GM18867 (cell line): ENCODE data around the gene CACNA1G.

Experiments
- ATAC-seq: cut with Tn5 transposase; IDR thresholded peaks from one replicate; pipeline ENCODE4 v1.9.1; 2021; ENCODE audit warnings: mild to moderate bottlenecking, moderate library complexity; ENCODE audit not compliant: unreplicated experiment

The CACNA1G gene

DNA sequence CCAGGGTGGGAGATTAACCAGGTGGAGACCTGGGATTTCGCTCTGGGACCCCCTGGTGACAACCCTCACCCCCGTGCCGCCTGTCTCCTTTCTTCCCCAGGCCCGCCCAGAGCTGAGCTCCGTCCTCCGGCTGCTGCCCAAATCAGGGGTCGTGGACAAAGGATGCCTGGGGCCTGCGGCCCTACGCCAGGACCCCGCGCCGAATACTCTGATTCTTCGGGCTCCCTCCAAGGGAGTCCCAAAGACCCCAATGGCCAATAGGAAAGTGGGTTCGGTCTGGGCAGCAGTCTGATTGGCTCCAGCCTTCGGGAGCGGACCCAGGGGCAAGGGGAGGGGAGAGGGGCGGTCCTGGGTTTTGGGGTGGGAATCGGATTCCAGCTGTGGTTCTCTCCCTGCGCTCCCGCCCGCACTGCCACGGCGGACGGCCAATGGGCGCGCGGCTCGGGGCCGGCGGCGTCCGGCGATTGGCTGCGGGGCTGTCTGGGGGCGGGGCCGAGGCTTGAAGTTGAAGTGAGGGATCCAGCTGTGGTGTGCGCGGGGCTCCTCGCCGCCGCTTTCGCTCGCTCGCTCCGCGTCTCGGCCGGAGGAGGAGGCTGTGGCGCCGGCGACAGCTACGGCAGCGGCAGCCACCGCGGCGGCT, at the start of gene CACNA1G:
Gene CACNA1G (plus strand): TSS at position 531 of the 640 bp plus-strand sequence. CDS start 745 bp downstream, outside the sequence.
- peak; percentile 94 for ATAC-seq

GRCh38 chr17:50511058-50511457, 49.5 kb upstream of the CACNA1G start:
- peak; percentile 75 for ATAC-seq

DNA sequence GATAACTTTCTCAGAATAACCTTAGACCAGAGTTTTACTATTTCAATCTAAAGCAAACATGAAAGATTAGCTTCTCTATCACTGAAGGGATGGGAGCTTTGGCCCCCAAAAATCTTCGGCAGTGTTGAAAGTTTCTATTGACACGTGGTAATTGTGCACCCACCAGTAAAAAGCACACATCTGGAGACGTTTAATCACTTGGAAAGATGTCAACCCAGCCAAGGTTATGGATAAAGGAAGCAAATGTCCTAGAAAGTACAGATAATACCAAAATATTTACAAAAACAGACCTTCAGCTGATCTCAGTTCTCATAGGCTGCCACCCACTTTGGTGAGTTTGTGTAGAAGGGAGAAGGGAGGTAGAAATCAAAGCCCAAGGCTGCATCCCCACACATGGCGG, 47.0 kb upstream of the CACNA1G start:
- no peak for ATAC-seq

DNA sequence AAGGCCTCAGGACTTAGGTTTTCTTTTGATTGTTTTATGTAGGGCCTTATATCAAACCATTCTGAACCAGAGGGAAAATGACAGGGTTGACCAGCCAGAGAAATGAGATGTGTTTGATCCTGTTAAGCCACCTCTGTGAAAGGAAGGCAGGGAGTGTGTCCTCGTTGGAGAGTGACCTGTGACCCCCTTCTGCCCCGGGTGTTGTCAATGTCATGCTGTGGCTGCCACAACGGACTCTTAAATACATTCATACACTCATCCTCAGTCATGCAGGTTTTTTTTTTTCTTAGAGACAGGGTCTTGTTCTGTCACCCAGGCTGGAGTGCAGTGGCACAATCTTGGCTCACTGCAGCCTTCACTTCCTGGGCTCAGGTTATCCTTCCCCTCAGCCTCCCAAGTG, 46.1 kb upstream of the CACNA1G start:
- ATAC-seq: no peak

- no peak for ATAC-seq
Measured at GRCh38 chr17:50514936-50515702, 45.4 kb upstream of the CACNA1G start.

GRCh38 chr17:50517011-50517410, 43.5 kb upstream of the CACNA1G start:
- ATAC-seq: no peak

- ATAC-seq: no peak
Measured at GRCh38 chr17:50517504-50518383, 42.8 kb upstream of the CACNA1G start.

- ATAC-seq: no peak
Measured at GRCh38 chr17:50518384-50519023, 42.0 kb upstream of the CACNA1G start.

DNA sequence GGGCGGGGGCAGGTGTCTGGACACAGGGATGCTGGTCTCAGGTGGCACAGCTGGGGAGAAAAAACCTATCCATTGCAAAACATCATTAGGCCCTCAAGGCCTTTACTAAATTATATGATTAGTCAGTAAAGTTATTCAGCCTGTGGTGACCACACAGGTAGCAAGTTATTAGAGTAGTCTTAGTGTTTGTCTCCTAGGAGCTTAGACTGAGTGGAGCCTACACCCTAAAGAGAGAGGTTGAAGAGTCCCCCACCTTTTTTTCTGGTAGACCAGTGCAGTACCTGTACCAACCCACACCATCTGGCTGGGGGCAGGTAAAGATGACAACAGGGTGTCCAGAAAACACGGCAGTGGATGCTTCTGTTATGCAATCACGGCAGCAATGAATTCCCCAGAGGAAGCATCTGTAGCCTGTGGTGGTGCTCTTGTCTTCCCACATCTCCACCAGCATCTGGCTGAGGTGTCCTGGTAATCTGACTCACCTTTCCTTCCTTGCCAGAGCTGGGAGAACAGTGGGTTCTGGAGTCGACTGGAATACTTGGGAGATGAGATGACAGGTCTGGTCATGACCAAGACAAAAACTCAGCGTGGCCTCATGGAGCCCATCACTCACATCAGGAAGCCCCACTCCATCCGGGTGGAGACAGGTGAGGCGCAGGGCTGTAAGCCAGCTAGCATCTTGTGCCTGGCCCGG, 41.2 kb upstream of the CACNA1G start:
- no peak for ATAC-seq

GRCh38 chr17:50520483-50520882, 40.0 kb upstream of the CACNA1G start:
- peak; percentile 37 for ATAC-seq

DNA sequence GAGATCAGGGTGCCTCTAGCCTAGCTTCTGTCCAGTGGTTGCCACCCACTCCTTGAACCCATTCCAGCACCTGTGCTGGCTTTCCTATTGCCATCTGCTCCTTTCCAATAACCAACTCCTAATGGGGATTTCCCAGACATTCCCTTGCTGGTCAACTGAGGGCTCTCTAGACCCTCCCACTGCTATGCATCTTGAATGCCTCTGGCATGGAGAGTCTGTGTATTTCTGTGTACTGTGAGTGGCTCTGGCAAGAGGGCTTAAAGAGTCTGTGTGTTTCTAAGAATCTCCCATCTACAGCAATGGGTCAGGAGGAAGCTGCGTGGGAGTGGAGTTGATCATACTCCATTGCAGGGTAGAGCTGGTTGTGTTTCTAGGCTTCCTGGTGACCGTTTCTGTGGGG, 39.0 kb upstream of the CACNA1G start:
- ATAC-seq: no peak

DNA sequence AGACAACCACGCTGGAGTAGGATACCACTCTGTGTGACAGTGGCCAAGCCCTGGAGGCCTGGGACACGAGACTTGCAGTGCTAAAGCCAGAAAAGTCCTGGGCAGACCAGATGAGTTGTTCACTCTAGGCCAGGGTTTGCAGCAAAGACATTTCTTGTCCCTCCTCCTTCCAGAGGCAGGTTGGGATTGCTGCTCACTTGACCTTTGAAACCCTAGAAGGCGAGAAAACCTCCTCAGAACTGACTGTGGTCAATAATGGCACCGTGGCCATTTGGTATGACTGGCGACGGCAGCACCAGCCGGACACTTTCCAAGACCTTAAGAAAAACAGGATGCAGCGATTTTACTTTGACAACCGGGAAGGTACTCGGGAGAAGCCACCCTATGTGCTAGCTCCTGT, 37.7 kb upstream of the CACNA1G start:
- ATAC-seq: no peak

DNA sequence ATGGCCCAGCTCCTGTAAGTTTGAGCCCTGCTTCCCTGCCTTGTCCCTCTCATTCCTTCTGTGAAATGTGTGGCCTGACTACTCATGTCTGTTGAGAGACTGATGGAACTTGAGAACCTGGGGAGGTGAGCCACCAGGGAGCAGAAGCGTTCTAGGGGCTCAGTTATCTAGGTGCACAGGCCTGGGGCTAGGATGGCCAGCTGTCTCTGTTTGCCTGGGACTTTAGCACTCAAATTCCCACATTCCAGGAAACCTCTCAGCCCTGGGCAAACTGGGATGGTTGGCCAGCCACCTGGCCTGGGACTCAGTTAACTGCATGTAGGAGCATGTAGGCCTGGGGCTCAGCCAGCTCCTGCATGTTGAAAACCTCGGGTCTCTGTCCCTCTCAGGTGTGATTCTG, 37.3 kb upstream of the CACNA1G start:
- no peak for ATAC-seq

GRCh38 chr17:50524838-50525237, 35.7 kb upstream of the CACNA1G start:
- no peak for ATAC-seq

DNA sequence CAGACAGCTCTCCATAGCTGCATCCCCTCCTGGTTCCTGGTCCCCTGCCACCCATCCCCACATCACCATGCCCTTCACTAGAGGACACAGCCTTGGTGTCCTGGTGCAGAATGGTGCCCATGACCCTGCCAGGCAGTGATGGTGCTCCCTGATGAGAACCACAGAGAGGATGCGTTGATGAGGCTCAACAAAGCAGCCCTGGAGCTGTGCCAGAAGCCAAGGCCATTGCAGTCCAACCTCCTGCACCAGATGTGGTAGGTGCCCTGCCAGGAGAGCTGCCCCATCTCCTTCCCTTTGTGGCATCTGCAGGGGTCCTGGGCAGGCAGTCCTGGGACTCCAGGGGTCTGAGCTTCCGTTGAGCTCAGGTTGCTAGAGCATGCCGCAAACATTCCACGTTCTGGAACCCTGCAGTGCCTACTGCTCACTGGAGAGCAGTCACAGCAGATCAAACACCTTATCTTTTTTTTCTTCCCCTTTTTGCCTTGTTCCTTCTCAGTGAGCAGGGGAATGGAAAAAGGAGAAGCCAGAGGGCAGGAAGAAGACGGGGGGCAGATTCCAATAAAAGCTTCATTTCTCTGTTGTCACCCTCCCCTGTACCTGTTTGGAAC, 33.3 kb upstream of the CACNA1G start:
- ATAC-seq: no peak

- no peak for ATAC-seq
Measured at GRCh38 chr17:50527949-50528474, 32.5 kb upstream of the CACNA1G start.

- ATAC-seq: no peak
Measured at GRCh38 chr17:50529849-50530248, 30.7 kb upstream of the CACNA1G start.

GRCh38 chr17:50531428-50532025, 29.0 kb upstream of the CACNA1G start:
- no peak for ATAC-seq

DNA sequence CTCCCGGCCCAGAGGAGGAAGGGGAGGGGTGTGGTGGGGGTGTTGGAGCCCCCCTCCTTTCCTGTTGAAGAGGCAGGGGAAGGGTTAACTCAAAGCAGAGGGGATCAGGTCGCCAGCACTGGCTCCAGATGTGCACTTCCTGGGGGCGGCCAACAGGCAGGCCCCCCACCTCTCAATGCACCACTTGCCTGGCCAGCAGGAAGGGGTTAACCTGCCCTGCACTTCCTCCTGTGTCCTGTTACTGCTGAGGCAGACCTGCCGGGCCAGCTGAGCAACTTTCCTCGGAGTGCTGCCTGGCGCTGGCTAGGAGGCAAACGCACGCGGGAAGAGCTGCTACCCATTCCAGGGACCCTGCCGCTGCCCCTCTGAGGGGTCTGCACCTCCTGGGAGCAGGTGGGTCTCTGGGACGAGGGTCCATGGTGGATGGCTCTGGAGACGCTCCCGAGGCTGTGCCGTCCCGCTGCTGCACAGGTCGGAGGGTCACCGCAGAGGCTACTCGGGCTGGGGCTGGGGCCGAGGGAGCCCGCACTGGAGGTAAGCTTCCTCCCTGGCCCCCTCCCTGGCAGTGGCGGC, 28.0 kb upstream of the CACNA1G start, which contains the start of gene EPN3:
Gene EPN3 (plus strand): TSS at position 284 of the 573 bp plus-strand sequence. CDS start 3,822 bp downstream, outside the sequence.
- no peak for ATAC-seq
